Activated CD4-positive, CD25-positive, alpha-beta regulatory T cell treated with anti-CD3 and anti-CD28 coated beads, Interleukin-2, amount 50 U/mL, for 24 hours (primary cell): Measurements from ENCODE around the gene POLK.

ENCODE experiments used
- ATAC-seq, 2 donors: fragments of 150-1000 bp; cut with Tn5 transposase; one replicate each; pipeline ENCODE4 v1.10.0; 2021; ENCODE audit warnings: mild to moderate bottlenecking in 1 of 2, moderate library complexity in 1 of 2

The POLK gene

GRCh38 chr5:75611311-75612225, 99.9 kb downstream of the POLK start, which contains the start of gene ANKDD1B:
Gene ANKDD1B, plus strand, starts transcription at chr5:75611453. Its CDS starts 182 bp downstream, at chr5:75611635.
- peak in 1 of 2 donors; percentile 13 for ATAC-seq

- ATAC-seq, result no peak
These were observed 100.5 kb downstream of the POLK start for GRCh38 chr5:75612226-75612569.

- no peak for ATAC-seq
These were observed 101.2 kb downstream of the POLK start for GRCh38 chr5:75612901-75613300.

GRCh38 chr5:75614176-75614575, 102.5 kb downstream of the POLK start:
- no peak for ATAC-seq

GRCh38 chr5:75616371-75616881, 104.7 kb downstream of the POLK start:
- no peak for ATAC-seq

- no peak for ATAC-seq
These were observed 105.4 kb downstream of the POLK start for GRCh38 chr5:75616971-75617621.

GRCh38 chr5:75617736-75618352, 106.2 kb downstream of the POLK start:
- no peak for ATAC-seq

GRCh38 chr5:75620184-75620959, 108.7 kb downstream of the POLK start:
- ATAC-seq, result no peak

GRCh38 chr5:75622564-75622963, 110.9 kb downstream of the POLK start:
- no peak for ATAC-seq

GRCh38 chr5:75623846-75624245, 112.2 kb downstream of the POLK start:
- ATAC-seq, result no peak

GRCh38 chr5:75626959-75627358, 115.3 kb downstream of the POLK start:
- no peak for ATAC-seq

- ATAC-seq, result no peak
These were observed 116.1 kb downstream of the POLK start for GRCh38 chr5:75627801-75628200.

GRCh38 chr5:75630875-75631274, 119.2 kb downstream of the POLK start:
- ATAC-seq, result no peak

GRCh38 chr5:75632321-75632720, 120.6 kb downstream of the POLK start:
- no peak for ATAC-seq

GRCh38 chr5:75637949-75638348, 126.3 kb downstream of the POLK start:
- ATAC-seq, result no peak

GRCh38 chr5:75639535-75640311, 128.0 kb downstream of the POLK start:
- ATAC-seq, result no peak

GRCh38 chr5:75640395-75640794, 128.7 kb downstream of the POLK start:
- ATAC-seq, result no peak

GRCh38 chr5:75640826-75641225, 129.1 kb downstream of the POLK start:
- no peak for ATAC-seq

- peak in 1 of 2 donors; percentile 27 for ATAC-seq
These were observed 137.0 kb downstream of the POLK start for GRCh38 chr5:75648712-75649111.
